Measurements from ENCODE around the gene DPP10.
"Not testable (repeated sequence)": the region's sequence is repeated elsewhere in the genome, so short reads cannot be mapped to it uniquely, and the experiment has no call there.

The DPP10 gene

GRCh38 chr2:114507744-114508143 lies 65.3 kb downstream of the DPP10 start:
- in situ Hi-C loops (cut with HindIII; ENCODE audit: low sequenced_read_pairs), result no loop called here

GRCh38 chr2:114515882-114516281 lies 73.4 kb downstream of the DPP10 start:
- in situ Hi-C loops (cut with HindIII; ENCODE audit: low sequenced_read_pairs), result no loop called here

DNA sequence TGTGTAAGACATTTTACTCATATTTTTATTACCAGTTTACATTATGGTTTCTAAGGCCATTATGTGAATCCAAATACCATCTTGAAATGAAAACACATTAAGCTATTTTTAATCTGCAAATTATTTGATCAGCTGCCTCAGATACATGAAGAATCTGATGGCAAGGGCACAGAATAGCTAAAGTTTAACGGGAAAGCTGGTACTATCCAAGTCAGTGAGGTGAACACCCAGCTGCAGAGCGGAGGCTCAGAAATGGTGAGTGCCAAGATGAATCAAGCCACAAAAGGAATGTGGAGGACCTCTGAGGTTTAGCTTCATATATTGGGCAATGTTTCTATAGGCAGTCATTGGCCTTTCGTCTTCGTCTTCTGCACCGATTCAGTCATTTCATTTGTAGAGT lies 75.1 kb downstream of the DPP10 start:
- in situ Hi-C loops (cut with HindIII; ENCODE audit: low sequenced_read_pairs), result no loop called here

DNA sequence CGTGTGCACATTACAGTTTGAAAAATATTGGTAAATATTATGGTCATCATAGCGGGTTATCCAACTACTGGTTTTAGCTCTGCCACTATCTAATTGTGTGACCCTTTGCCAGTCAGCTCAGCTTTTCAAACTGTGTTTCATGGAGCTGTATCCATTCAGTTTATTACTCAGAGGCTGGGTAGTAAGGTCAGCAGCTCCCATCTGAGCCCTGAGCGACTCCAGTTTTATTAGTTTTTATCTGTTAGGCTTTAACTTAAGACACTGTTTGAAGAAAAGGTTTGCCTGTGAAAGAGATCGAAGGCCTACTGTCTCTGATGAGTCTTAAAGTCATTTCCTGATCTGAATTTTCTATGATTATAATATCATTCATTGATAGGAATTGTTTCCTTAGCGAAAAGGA lies 76.3 kb downstream of the DPP10 start:
- in situ Hi-C loops (cut with HindIII; ENCODE audit: low sequenced_read_pairs), result no loop called here

- in situ Hi-C loops (cut with HindIII; ENCODE audit: low sequenced_read_pairs), result not testable (repeated sequence)
These were observed 80.2 kb downstream of the DPP10 start for GRCh38 chr2:114522612-114523011.

DNA sequence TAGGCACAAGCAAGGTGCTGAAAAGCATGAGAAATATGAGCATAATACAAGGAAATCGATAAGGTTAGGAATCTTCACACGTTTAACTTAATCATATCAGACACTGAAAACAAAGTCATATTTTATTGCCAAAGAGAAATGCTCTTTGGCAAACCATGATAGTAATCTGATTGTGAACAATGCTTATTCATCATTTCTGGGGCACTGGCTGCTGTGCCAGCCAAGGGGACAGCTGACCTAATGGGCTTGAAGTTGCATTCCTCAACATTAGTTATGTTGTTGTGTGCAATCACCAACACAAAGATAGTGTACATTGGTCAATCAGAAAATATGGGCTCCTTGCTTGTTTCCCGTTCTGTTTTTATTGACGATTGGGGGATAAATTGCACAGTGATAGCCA lies 83.5 kb downstream of the DPP10 start:
- in situ Hi-C loops (cut with HindIII; ENCODE audit: low sequenced_read_pairs), result no loop called here

DNA sequence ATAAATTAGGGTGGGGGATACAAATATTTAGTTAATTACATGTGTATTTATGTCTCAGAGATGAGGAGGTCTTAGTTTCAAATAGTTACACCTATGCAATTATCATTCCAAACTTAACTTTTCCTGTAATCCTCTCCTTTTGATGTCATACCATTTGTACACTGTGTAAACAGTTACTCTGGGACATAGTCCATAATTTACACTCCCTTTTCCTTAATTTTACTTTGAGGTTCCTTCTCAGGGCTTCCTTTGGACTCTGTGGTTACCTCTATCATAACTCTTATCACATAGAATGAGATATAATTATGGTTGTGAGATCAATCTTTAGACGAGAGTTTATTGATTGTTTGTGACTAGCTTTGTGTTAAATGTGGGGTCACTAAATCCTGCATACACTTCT lies 84.4 kb downstream of the DPP10 start:
- in situ Hi-C loops (cut with HindIII; ENCODE audit: low sequenced_read_pairs), result no loop called here

GRCh38 chr2:114527330-114527983 lies 85.0 kb downstream of the DPP10 start:
- in situ Hi-C loops (cut with HindIII; ENCODE audit: low sequenced_read_pairs), result no loop called here

DNA sequence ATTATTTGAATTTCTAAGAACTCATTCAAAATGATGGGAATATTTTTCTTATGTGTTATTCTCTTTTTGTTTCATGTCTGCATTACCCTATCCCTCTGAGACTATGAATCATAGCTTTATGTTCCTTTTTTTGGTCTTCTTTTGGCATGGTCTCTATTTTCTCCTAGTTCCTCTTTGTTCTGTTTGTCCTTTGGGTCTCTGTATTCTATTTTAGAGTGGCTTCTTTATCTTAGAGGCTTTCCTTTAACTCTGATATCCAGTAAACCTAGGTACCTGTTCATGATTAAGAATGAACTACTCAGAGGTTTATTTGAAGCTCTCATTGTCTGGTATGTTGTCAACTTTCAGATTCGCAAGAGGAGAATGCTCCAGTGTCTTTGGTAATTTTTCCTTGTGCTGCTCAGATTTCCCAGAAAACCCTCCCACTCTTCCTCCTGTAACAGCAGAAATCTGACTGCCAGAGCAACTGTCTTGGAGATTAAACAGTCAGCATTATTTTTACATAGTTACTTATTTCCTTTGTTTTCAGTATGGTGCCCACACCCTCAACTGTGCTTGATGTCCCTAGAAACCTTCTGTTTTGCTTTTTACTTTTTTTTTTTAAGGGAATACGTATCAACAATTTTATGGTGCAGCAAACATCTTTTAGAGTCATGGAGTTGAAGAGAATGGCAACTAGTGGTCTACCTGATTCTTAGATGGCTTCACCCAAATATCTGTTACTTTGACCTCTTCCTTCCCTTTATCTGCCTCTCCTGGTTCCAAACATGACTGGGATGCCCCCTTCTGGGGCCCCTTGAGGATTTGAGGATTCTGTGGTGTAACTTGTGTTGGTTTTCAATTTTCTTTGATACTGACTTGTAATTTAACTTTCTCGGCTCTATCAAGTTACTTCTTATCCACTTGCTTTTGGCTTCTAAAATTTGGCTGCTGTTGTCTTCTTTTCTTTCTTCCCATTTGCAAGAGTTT lies 92.0 kb downstream of the DPP10 start:
- in situ Hi-C loops (cut with HindIII; ENCODE audit: low sequenced_read_pairs), result no loop called here

GRCh38 chr2:114537777-114538176 lies 95.3 kb downstream of the DPP10 start:
- in situ Hi-C loops (cut with HindIII; ENCODE audit: low sequenced_read_pairs), result no loop called here

DNA sequence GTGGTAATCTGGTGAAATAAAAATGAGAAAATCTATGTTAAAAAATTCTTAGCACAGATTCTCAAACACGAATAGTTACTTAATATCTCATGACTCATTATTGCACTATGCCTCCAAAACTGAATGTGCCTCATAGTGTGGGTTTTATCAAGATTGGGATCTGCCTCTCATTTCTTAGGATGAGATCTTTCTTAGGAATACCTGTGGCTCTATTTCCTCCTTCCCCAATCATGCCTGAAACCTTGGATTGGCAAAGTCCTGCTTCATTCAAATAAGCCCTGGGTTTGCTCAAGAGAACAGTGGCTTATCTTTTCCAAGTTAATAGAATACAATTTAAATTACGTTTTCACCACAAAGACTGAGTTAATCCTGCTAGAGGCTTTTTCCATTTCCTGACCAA lies 100.3 kb downstream of the DPP10 start:
- in situ Hi-C loops (cut with HindIII; ENCODE audit: low sequenced_read_pairs), result no loop called here

- in situ Hi-C loops (cut with HindIII; ENCODE audit: low sequenced_read_pairs), result no loop called here
These were observed 100.9 kb downstream of the DPP10 start for GRCh38 chr2:114543236-114543766.

DNA sequence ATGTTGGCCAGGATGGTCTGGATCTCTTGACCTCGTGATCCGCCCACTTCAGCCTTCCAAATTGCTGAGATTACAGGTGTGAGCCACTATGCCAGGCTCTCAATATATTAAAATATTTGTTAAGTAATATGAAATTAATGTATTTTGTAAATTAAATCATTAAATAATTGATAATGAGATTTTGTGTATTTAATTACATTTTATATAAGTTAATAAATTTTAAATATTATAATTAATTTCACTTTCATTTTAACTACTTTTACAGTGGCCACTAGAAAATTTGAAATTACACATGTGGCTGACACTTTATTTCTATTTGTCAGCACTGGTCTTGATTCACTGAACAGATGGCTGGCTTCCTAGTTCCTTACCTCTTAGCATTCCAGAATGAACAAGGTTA lies 102.6 kb downstream of the DPP10 start:
- in situ Hi-C loops (cut with HindIII; ENCODE audit: low sequenced_read_pairs), result no loop called here

- in situ Hi-C loops (cut with HindIII; ENCODE audit: low sequenced_read_pairs), result no loop called here
These were observed 104.1 kb downstream of the DPP10 start for GRCh38 chr2:114546531-114546930.

- in situ Hi-C loops (cut with HindIII; ENCODE audit: low sequenced_read_pairs), result no loop called here
These were observed 105.7 kb downstream of the DPP10 start for GRCh38 chr2:114548151-114548550.

GRCh38 chr2:114550364-114550763 lies 107.9 kb downstream of the DPP10 start:
- in situ Hi-C loops (cut with HindIII; ENCODE audit: low sequenced_read_pairs), result no loop called here

DNA sequence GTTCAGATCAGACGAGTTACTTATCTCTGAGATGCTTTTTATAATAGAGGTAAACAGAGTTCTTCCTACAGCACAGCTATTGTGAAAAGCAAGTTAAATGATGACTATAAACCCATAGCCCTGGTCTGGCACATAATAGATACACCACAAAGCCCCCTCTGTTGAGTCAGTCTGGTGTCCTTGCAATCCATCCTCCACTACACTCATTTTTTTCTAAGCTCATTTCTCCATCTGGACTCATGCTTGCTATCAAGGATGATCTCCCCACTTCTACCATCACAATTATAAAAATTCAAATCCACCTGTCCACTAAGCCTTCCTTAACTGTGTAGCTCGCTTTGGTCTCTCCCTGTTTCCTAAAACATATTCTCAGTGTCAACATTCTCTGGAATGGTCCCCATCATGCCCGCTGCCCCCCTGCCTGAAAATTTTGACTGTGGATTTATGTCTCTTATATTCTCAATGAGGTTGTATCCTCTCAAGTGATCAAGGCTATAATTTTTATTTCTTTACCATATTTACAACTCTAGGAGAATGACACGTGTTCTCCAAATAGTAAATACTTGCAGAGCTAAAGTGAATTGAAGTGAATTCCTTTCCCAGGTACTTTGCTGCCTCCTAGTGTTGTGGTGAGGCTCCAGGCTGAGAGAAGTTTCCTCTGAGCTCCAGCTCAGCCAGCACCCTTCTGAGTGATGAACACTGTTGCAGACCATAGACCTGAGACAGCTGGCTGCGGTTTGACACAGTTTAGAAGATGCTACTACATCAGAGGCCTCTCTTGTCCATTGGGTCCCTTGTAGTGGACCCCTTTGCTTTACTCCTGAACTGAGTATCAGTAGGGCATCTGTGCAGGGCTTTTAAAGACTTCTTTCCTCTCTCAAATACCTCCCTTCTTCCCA lies 108.7 kb downstream of the DPP10 start:
- in situ Hi-C loops (cut with HindIII; ENCODE audit: low sequenced_read_pairs), result no loop called here

- in situ Hi-C loops (cut with HindIII; ENCODE audit: low sequenced_read_pairs), result no loop called here
These were observed 110.6 kb downstream of the DPP10 start for GRCh38 chr2:114553027-114553426.

GRCh38 chr2:114569166-114569565 lies 126.7 kb downstream of the DPP10 start:
- in situ Hi-C loops (cut with HindIII; ENCODE audit: low sequenced_read_pairs), result no loop called here

- in situ Hi-C loops (cut with HindIII; ENCODE audit: low sequenced_read_pairs), result no loop called here
These were observed 135.2 kb downstream of the DPP10 start for GRCh38 chr2:114577657-114578056.

DNA sequence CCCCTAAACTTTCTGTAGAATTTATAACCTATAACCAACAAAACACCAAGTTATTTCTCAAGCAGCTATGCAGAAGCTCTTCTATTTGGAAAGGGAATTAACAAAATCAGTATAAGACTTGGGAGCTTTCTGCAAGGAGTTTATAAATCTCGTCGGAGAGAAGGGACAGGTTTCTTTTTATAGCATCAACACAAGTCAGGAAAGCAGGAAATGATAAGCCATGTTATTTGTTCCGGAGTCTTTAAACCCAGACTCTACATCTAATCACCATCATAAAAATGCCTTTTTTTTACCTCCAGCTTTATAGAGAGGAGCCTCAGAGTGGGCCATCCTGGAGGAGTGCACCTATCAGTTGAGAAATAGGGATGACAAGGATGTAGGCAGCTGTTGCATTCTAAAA lies 137.1 kb downstream of the DPP10 start:
- in situ Hi-C loops (cut with HindIII; ENCODE audit: low sequenced_read_pairs), result no loop called here
